Activated CD8-positive, alpha-beta T cell treated with anti-CD3 and anti-CD28 coated beads for 36 hours (primary cell): ENCODE results near the gene IGSF3. TPM values are rescaled to one million over a fixed set of nuclear protein-coding genes. Genes with fewer than 3 reads are reported as not detected.

Source experiments
- ATAC-seq: fragments of 200-7000 bp; cut with Tn5 transposase; one replicate; pipeline ENCODE4 v1.10.0; 2021; ENCODE audit warnings: mild to moderate bottlenecking, moderate library complexity
- CTCF ChIA-PET: fragments of 350-600 bp; sonication (Branson Sonifier 250); formaldehyde crosslinking; loops from one replicate; lab custom pipeline; 2021; ENCODE audit warnings: antibody characterized with exemption; lab: Charles Lee
- POLR2A ChIA-PET: fragments of 350-600 bp; sonication (Branson Sonifier 250); formaldehyde crosslinking; loops from one replicate; lab custom pipeline; 2021; ENCODE audit warnings: antibody characterized with exemption; lab: Charles Lee
- DNase-seq: peaks from one replicate; pipeline ENCODE4 v3.0.0-alpha.2; 2020
- H3K27ac Mint-ChIP-seq: one replicate; pipeline ENCODE4 v1.8.0; 2021; ENCODE audit warnings: mild to moderate bottlenecking, mixed read lengths
- H3K27me3 Mint-ChIP-seq: one replicate; pipeline ENCODE4 v1.8.0; 2021; ENCODE audit warnings: mixed read lengths
- H3K36me3 Mint-ChIP-seq: one replicate; pipeline ENCODE4 v1.8.0; 2021; ENCODE audit warnings: low read depth, mixed read lengths
- H3K4me1 Mint-ChIP-seq: one replicate; pipeline ENCODE4 v1.8.0; 2021; ENCODE audit warnings: low read depth, mixed read lengths
- H3K4me3 Mint-ChIP-seq: one replicate; pipeline ENCODE4 v1.8.0; 2021; ENCODE audit warnings: mild to moderate bottlenecking, moderate library complexity, mixed read lengths
- H3K9me3 Mint-ChIP-seq: one replicate; pipeline ENCODE4 v1.8.0; 2021; ENCODE audit warnings: mixed read lengths
- CTCF ChIP-seq: fragments of 200-600 bp; IDR thresholded peaks from one replicate; pipeline ENCODE4 v1.8.0; 2022; ENCODE audit warnings: antibody characterized with exemption, mild to moderate bottlenecking
- intact Hi-C: fragments of 100-400 bp; cut with micrococcal nuclease; formaldehyde crosslinking; loops from one replicate; pipeline ENCODE4 v1.10.0; 2022
- total RNA-seq, 2 experiments: library from RNA; stranded (reverse); gene quantifications; one replicate each; pipeline ENCODE4 v1.2.3, GENCODE V29; 2021

Gene IGSF3
- total RNA-seq, 2 experiments from 2014 or later = 0.54 to 0.72 TPM

GRCh38 chr1:116711263-116711840 lies 43.8 kb upstream of the IGSF3 start:
- H3K36me3 Mint-ChIP-seq = no peaks in the 10 kb centered on the region
- peaks cover 6% of the 10 kb centered on the region for H3K27me3 Mint-ChIP-seq
- ATAC-seq = peak; percentile 89
- ChIA-PET CTCF (interaction anchor here (1.0 kb wide), 1 partner anchor 116 kb away, joined by 3 read pairs; no protein-coding TSS in a partner anchor), POLR2A (interaction anchor here (0.7 to 1.2 kb wide), 2 partner anchors 21 to 945 kb away, joined by 3 to 4 read pairs; no protein-coding TSS in a partner anchor)
- intact Hi-C loops = no loop called here
- peaks cover 13% of the 10 kb centered on the region for H3K4me1 Mint-ChIP-seq
- TF ChIP-seq CTCF = no peak
- DNase-seq = peak; percentile 58
- H3K9me3 Mint-ChIP-seq = no peaks in the 10 kb centered on the region
- no peak overlapping the region for H3K4me3 Mint-ChIP-seq
- no peak overlapping the region for H3K27ac Mint-ChIP-seq

GRCh38 chr1:116710420-116711262 lies 43.1 kb upstream of the IGSF3 start:
- Mint-ChIP-seq H3K36me3 (no peaks in the 10 kb centered on the region), H3K27ac (no peak overlapping the region), H3K4me3 (no peak overlapping the region), H3K27me3 (peaks cover 6% of the 10 kb centered on the region), H3K4me1 (peaks cover 13% of the 10 kb centered on the region), H3K9me3 (no peaks in the 10 kb centered on the region)
- DNase-seq (no peak), ATAC-seq (no peak)
- TF ChIP-seq CTCF = no peak
- ChIA-PET POLR2A (interaction anchor here (1.2 kb wide), 1 partner anchor 21 kb away, joined by 3 read pairs; no protein-coding TSS in a partner anchor), CTCF (interaction anchor here (1.2 to 1.4 kb wide), 2 partner anchors 15 to 16 kb away, joined by 3 to 7 read pairs; no protein-coding TSS in a partner anchor)
- intact Hi-C loops = no loop called here

- ATAC-seq (no peak), DNase-seq (no peak)
- peaks cover 13% of the 10 kb centered on the region for H3K4me1 Mint-ChIP-seq
- no peak overlapping the region for H3K27ac Mint-ChIP-seq
- ChIA-PET CTCF (interaction anchor here (1.2 to 1.4 kb wide), 2 partner anchors 15 to 17 kb away, joined by 3 to 7 read pairs; no protein-coding TSS in a partner anchor), POLR2A (no interaction called here)
- H3K27me3 Mint-ChIP-seq = peaks cover 6% of the 10 kb centered on the region
- intact Hi-C loops = no loop called here
- H3K9me3 Mint-ChIP-seq = no peaks in the 10 kb centered on the region
- no peak for TF ChIP-seq CTCF
- no peaks in the 10 kb centered on the region for H3K36me3 Mint-ChIP-seq
- no peak overlapping the region for H3K4me3 Mint-ChIP-seq
Measured at GRCh38 chr1:116709666-116710167, 42.2 kb upstream of the IGSF3 start.

GRCh38 chr1:116708255-116708900 lies 40.8 kb upstream of the IGSF3 start:
- ATAC-seq = no peak
- CTCF ChIA-PET = no interaction called here
- H3K27ac Mint-ChIP-seq = no peak overlapping the region

More at GRCh38 chr1:116708255-116708900, 40.8 kb upstream of the IGSF3 start:
- intact Hi-C loops = no loop called here
- no peak for TF ChIP-seq CTCF
- peaks cover 13% of the 10 kb centered on the region for H3K4me1 Mint-ChIP-seq
- no peak overlapping the region for H3K4me3 Mint-ChIP-seq
- peaks cover 6% of the 10 kb centered on the region for H3K27me3 Mint-ChIP-seq
- H3K36me3 Mint-ChIP-seq = no peaks in the 10 kb centered on the region
- no peak for DNase-seq
- POLR2A ChIA-PET = no interaction called here
- peaks cover 2% of the 10 kb centered on the region for H3K9me3 Mint-ChIP-seq
